ENCODE measurements around the gene DTNB.

The DTNB gene

GRCh38 chr2:25336383-25336841 is 337.0 kb downstream of the DTNB start:
- Histone ChIP-seq H3K27me3 (ENCODE audit: control insufficient read depth, insufficient read depth, low read length, poor library complexity, severe bottlenecking) (peaks cover 36% of the 10 kb centered on the region), H3K9me3 (ENCODE audit: control insufficient read depth, low read length) (no peaks in the 10 kb centered on the region)
- 22 to 25% methylated on average over 10 of the region's 10 CpGs for WGBS, 2 experiments

GRCh38 chr2:25335971-25336370 is 337.4 kb downstream of the DTNB start:
- H3K4me1 ChIP-seq (ENCODE audit: control insufficient read depth, insufficient read depth, low read length) = peaks cover 5% of the 10 kb centered on the region
- WGBS, 2 experiments = 57 to 65% methylated on average over 6 of the region's 6 CpGs
- H3K9me3 ChIP-seq (ENCODE audit: control insufficient read depth, low read length) = no peaks in the 10 kb centered on the region
- no peaks in the 10 kb centered on the region for H3K36me3 ChIP-seq (ENCODE audit: control insufficient read depth, insufficient read depth, low read length)
- no peak overlapping the region for H3K4me3 ChIP-seq (ENCODE audit: insufficient read depth, low read depth, low read length)
- no peak overlapping the region for H3K27ac ChIP-seq (ENCODE audit: insufficient read depth, low read depth, low read length, poor library complexity, severe bottlenecking)
- H3K27me3 ChIP-seq (ENCODE audit: control insufficient read depth, insufficient read depth, low read length, poor library complexity, severe bottlenecking) = peaks cover 36% of the 10 kb centered on the region

More at GRCh38 chr2:25336383-25336841, 337.0 kb downstream of the DTNB start:
- peaks cover 5% of the 10 kb centered on the region for H3K4me1 ChIP-seq (ENCODE audit: control insufficient read depth, insufficient read depth, low read length)
- H3K4me3 ChIP-seq (ENCODE audit: insufficient read depth, low read depth, low read length) = no peak overlapping the region
- no peak overlapping the region for H3K27ac ChIP-seq (ENCODE audit: insufficient read depth, low read depth, low read length, poor library complexity, severe bottlenecking)
- H3K36me3 ChIP-seq (ENCODE audit: control insufficient read depth, insufficient read depth, low read length) = no peaks in the 10 kb centered on the region

- 66 to 67% methylated on average over 8 of the region's 8 CpGs for WGBS, 2 experiments
- no peak overlapping the region for H3K27ac ChIP-seq (ENCODE audit: insufficient read depth, low read depth, low read length, poor library complexity, severe bottlenecking)
- peaks cover 5% of the 10 kb centered on the region for H3K4me1 ChIP-seq (ENCODE audit: control insufficient read depth, insufficient read depth, low read length)
- no peaks in the 10 kb centered on the region for H3K9me3 ChIP-seq (ENCODE audit: control insufficient read depth, low read length)
- no peaks in the 10 kb centered on the region for H3K36me3 ChIP-seq (ENCODE audit: control insufficient read depth, insufficient read depth, low read length)
- no peak overlapping the region for H3K4me3 ChIP-seq (ENCODE audit: insufficient read depth, low read depth, low read length)
- peaks cover 30% of the 10 kb centered on the region for H3K27me3 ChIP-seq (ENCODE audit: control insufficient read depth, insufficient read depth, low read length, poor library complexity, severe bottlenecking)
Observed at GRCh38 chr2:25335204-25335603, 338.2 kb downstream of the DTNB start.

- Histone ChIP-seq H3K27ac (ENCODE audit: insufficient read depth, low read depth, low read length, poor library complexity, severe bottlenecking) (no peak overlapping the region), H3K36me3 (ENCODE audit: control insufficient read depth, insufficient read depth, low read length) (no peaks in the 10 kb centered on the region), H3K9me3 (ENCODE audit: control insufficient read depth, low read length) (no peaks in the 10 kb centered on the region), H3K4me3 (ENCODE audit: insufficient read depth, low read depth, low read length) (no peak overlapping the region), H3K27me3 (ENCODE audit: control insufficient read depth, insufficient read depth, low read length, poor library complexity, severe bottlenecking) (peaks cover 23% of the 10 kb centered on the region), H3K4me1 (ENCODE audit: control insufficient read depth, insufficient read depth, low read length) (peaks cover 5% of the 10 kb centered on the region)
- 88 to 89% methylated on average over 8 of the region's 8 CpGs for WGBS, 2 experiments
Observed at GRCh38 chr2:25334482-25334881, 338.9 kb downstream of the DTNB start.

- Histone ChIP-seq H3K4me1 (ENCODE audit: control insufficient read depth, insufficient read depth, low read length) (peaks cover 5% of the 10 kb centered on the region), H3K27me3 (ENCODE audit: control insufficient read depth, insufficient read depth, low read length, poor library complexity, severe bottlenecking) (peaks cover 19% of the 10 kb centered on the region)
- WGBS, 2 experiments = 80 to 87% methylated on average over 4 of the region's 4 CpGs
Observed at GRCh38 chr2:25333981-25334380, 339.4 kb downstream of the DTNB start.

GRCh38 chr2:25332571-25332970 is 340.8 kb downstream of the DTNB start:
- 91 to 93% methylated on average over 9 of the region's 9 CpGs for WGBS, 2 experiments
- Histone ChIP-seq H3K4me3 (ENCODE audit: insufficient read depth, low read depth, low read length) (no peak overlapping the region), H3K27ac (ENCODE audit: insufficient read depth, low read depth, low read length, poor library complexity, severe bottlenecking) (no peak overlapping the region), H3K27me3 (ENCODE audit: control insufficient read depth, insufficient read depth, low read length, poor library complexity, severe bottlenecking) (peaks cover 8% of the 10 kb centered on the region), H3K4me1 (ENCODE audit: control insufficient read depth, insufficient read depth, low read length) (peaks cover 5% of the 10 kb centered on the region), H3K9me3 (ENCODE audit: control insufficient read depth, low read length) (no peaks in the 10 kb centered on the region), H3K36me3 (ENCODE audit: control insufficient read depth, insufficient read depth, low read length) (no peaks in the 10 kb centered on the region)

More at GRCh38 chr2:25333981-25334380, 339.4 kb downstream of the DTNB start:
- Histone ChIP-seq H3K27ac (ENCODE audit: insufficient read depth, low read depth, low read length, poor library complexity, severe bottlenecking) (no peak overlapping the region), H3K36me3 (ENCODE audit: control insufficient read depth, insufficient read depth, low read length) (no peaks in the 10 kb centered on the region), H3K4me3 (ENCODE audit: insufficient read depth, low read depth, low read length) (no peak overlapping the region), H3K9me3 (ENCODE audit: control insufficient read depth, low read length) (no peaks in the 10 kb centered on the region)

GRCh38 chr2:25331686-25332365 is 341.6 kb downstream of the DTNB start:
- 87% methylated on average over 23 of the region's 23 CpGs for WGBS, 2 experiments
- no peak overlapping the region for H3K27ac ChIP-seq (ENCODE audit: insufficient read depth, low read depth, low read length, poor library complexity, severe bottlenecking)
- no peak overlapping the region for H3K4me3 ChIP-seq (ENCODE audit: insufficient read depth, low read depth, low read length)
- peaks cover under 1% of the 10 kb centered on the region for H3K27me3 ChIP-seq (ENCODE audit: control insufficient read depth, insufficient read depth, low read length, poor library complexity, severe bottlenecking)
- H3K36me3 ChIP-seq (ENCODE audit: control insufficient read depth, insufficient read depth, low read length) = no peaks in the 10 kb centered on the region
- peaks cover 5% of the 10 kb centered on the region for H3K4me1 ChIP-seq (ENCODE audit: control insufficient read depth, insufficient read depth, low read length)
- H3K9me3 ChIP-seq (ENCODE audit: control insufficient read depth, low read length) = no peaks in the 10 kb centered on the region

- H3K27me3 ChIP-seq (ENCODE audit: control insufficient read depth, insufficient read depth, low read length, poor library complexity, severe bottlenecking) = no peaks in the 10 kb centered on the region
- no peaks in the 10 kb centered on the region for H3K36me3 ChIP-seq (ENCODE audit: control insufficient read depth, insufficient read depth, low read length)
- 91 to 93% methylated on average over 4 of the region's 4 CpGs for WGBS, 2 experiments
- peaks cover 5% of the 10 kb centered on the region for H3K4me1 ChIP-seq (ENCODE audit: control insufficient read depth, insufficient read depth, low read length)
- H3K9me3 ChIP-seq (ENCODE audit: control insufficient read depth, low read length) = peaks cover 4% of the 10 kb centered on the region
- H3K27ac ChIP-seq (ENCODE audit: insufficient read depth, low read depth, low read length, poor library complexity, severe bottlenecking) = no peak overlapping the region
- H3K4me3 ChIP-seq (ENCODE audit: insufficient read depth, low read depth, low read length) = no peak overlapping the region
Observed at GRCh38 chr2:25330937-25331336, 342.4 kb downstream of the DTNB start.

- H3K27ac ChIP-seq (ENCODE audit: insufficient read depth, low read depth, low read length, poor library complexity, severe bottlenecking) = no peak overlapping the region
- no peaks in the 10 kb centered on the region for H3K27me3 ChIP-seq (ENCODE audit: control insufficient read depth, insufficient read depth, low read length, poor library complexity, severe bottlenecking)
- no peak overlapping the region for H3K4me3 ChIP-seq (ENCODE audit: insufficient read depth, low read depth, low read length)
- H3K36me3 ChIP-seq (ENCODE audit: control insufficient read depth, insufficient read depth, low read length) = no peaks in the 10 kb centered on the region
- peaks cover 4% of the 10 kb centered on the region for H3K9me3 ChIP-seq (ENCODE audit: control insufficient read depth, low read length)
- H3K4me1 ChIP-seq (ENCODE audit: control insufficient read depth, insufficient read depth, low read length) = peaks cover under 1% of the 10 kb centered on the region
- 90 to 92% methylated on average over 10 of the region's 10 CpGs for WGBS, 2 experiments
Observed at GRCh38 chr2:25330273-25330672, 343.1 kb downstream of the DTNB start.

- no peaks in the 10 kb centered on the region for H3K27me3 ChIP-seq (ENCODE audit: control insufficient read depth, insufficient read depth, low read length, poor library complexity, severe bottlenecking)
- no peak overlapping the region for H3K27ac ChIP-seq (ENCODE audit: insufficient read depth, low read depth, low read length, poor library complexity, severe bottlenecking)
- H3K4me1 ChIP-seq (ENCODE audit: control insufficient read depth, insufficient read depth, low read length) = no peaks in the 10 kb centered on the region
- H3K36me3 ChIP-seq (ENCODE audit: control insufficient read depth, insufficient read depth, low read length) = no peaks in the 10 kb centered on the region
- WGBS, 2 experiments = 90 to 91% methylated on average over 27 of the region's 27 CpGs
- no peak overlapping the region for H3K4me3 ChIP-seq (ENCODE audit: insufficient read depth, low read depth, low read length)
- peaks cover 4% of the 10 kb centered on the region for H3K9me3 ChIP-seq (ENCODE audit: control insufficient read depth, low read length)
Observed at GRCh38 chr2:25328152-25329085, 345.0 kb downstream of the DTNB start.
